ENCODE results near the gene KPNA6.

DNA sequence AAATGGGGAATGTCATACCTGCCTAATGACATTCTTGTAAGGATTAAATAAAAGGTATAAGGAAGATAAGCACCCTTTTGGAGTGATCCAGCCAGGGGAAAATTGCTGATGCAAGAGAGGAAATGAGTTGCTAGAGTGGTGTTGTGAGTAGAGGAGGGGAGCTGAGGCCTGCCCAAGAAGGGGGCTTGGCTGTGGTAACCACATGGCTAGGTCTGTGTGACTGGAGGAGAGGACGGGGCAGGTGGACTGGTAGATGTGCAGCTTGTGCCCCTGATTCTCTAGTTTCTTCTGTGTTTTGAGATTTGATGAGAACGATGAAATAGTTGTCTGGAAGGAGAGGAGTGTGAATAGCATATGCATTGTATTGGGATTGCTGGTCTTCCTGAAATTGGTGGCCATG, 78.2 kb downstream of the KPNA6 start:
- TF ChIP-seq, protein P1, sequence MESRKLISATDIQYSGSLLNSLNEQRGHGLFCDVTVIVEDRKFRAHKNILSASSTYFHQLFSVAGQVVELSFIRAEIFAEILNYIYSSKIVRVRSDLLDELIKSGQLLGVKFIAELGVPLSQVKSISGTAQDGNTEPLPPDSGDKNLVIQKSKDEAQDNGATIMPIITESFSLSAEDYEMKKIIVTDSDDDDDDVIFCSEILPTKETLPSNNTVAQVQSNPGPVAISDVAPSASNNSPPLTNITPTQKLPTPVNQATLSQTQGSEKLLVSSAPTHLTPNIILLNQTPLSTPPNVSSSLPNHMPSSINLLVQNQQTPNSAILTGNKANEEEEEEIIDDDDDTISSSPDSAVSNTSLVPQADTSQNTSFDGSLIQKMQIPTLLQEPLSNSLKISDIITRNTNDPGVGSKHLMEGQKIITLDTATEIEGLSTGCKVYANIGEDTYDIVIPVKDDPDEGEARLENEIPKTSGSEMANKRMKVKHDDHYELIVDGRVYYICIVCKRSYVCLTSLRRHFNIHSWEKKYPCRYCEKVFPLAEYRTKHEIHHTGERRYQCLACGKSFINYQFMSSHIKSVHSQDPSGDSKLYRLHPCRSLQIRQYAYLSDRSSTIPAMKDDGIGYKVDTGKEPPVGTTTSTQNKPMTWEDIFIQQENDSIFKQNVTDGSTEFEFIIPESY (IDR thresholded peaks at IDR 0.05), result no peak
- no peak for TF ChIP-seq PML (IDR thresholded peaks at IDR 0.05; ENCODE audit: low read length)
- TF ChIP-seq, protein P2, sequence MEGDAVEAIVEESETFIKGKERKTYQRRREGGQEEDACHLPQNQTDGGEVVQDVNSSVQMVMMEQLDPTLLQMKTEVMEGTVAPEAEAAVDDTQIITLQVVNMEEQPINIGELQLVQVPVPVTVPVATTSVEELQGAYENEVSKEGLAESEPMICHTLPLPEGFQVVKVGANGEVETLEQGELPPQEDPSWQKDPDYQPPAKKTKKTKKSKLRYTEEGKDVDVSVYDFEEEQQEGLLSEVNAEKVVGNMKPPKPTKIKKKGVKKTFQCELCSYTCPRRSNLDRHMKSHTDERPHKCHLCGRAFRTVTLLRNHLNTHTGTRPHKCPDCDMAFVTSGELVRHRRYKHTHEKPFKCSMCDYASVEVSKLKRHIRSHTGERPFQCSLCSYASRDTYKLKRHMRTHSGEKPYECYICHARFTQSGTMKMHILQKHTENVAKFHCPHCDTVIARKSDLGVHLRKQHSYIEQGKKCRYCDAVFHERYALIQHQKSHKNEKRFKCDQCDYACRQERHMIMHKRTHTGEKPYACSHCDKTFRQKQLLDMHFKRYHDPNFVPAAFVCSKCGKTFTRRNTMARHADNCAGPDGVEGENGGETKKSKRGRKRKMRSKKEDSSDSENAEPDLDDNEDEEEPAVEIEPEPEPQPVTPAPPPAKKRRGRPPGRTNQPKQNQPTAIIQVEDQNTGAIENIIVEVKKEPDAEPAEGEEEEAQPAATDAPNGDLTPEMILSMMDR (IDR thresholded peaks at IDR 0.05 in 2 of 3, conservative IDR thresholded peaks at IDR 0.05 in 1 of 3; ENCODE audit: control insufficient read depth in 2 of 3, extremely low read depth in 1 of 3, insufficient read depth in 1 of 3, low read depth in 3 of 3, low read length in 3 of 3), result no peak
- TF ChIP-seq E2F4 (IDR thresholded peaks at IDR 0.05; ENCODE audit: low read depth, low read length), result no peak
- TF ChIP-seq ZNF207 (IDR thresholded peaks at IDR 0.05; ENCODE audit: borderline replicate concordance), result no peak
- no peak for TF ChIP-seq GABPA (IDR thresholded peaks at IDR 0.05; ENCODE audit: low read depth)
- no peak for TF ChIP-seq TAF1 (IDR thresholded peaks at IDR 0.05; ENCODE audit: borderline replicate concordance, low read depth, low read length)
- TF ChIP-seq SMARCA5 (IDR thresholded peaks at IDR 0.05), result no peak
- no peak for TF ChIP-seq EZH2 (IDR thresholded peaks at IDR 0.05; ENCODE audit: borderline replicate concordance, control insufficient read depth, low read depth, low read length)
- no peak for TF ChIP-seq REST (IDR thresholded peaks at IDR 0.05; ENCODE audit: low read depth, low read length)
